ENCODE results near the gene GNE.

DNA sequence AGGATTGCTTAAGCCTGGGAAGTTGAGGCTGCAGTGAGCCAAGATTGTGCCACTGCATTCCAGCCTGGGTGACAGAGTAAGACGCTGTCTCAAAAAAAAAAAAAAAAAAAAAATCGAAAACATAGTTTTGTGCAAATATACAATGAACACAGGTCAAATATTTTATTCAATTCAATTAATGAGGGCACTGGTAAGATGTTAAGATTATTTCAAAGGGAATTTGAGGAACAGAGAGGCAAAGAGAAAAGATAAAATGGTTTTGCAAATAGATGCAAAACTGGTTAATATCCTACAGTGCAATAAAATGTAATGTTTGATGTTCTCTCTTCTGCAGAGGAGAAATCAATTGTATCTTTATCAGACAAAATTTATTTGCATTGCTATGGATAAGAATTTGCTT, 39.5 kb upstream of the GNE start:
- TF ChIP-seq RAD21 (IDR thresholded peaks at IDR 0.05; ENCODE audit: low read depth), result no peak
- no peak for TF ChIP-seq EP300 (IDR thresholded peaks at IDR 0.05; ENCODE audit: borderline replicate concordance)
- TF ChIP-seq, protein P1, sequence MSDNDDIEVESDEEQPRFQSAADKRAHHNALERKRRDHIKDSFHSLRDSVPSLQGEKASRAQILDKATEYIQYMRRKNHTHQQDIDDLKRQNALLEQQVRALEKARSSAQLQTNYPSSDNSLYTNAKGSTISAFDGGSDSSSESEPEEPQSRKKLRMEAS (IDR thresholded peaks at IDR 0.05), result no peak
